Islet precursor cell (in vitro differentiated cells): ENCODE data around the gene AK4.
"Not testable (repeated sequence)": the region's sequence is repeated elsewhere in the genome, so short reads cannot be mapped to it uniquely, and the experiment has no call there.

Source experiments
- DNase-seq: peaks from one replicate; pipeline ENCODE4 v3.0.0-alpha.2; 2018

The AK4 gene

DNA sequence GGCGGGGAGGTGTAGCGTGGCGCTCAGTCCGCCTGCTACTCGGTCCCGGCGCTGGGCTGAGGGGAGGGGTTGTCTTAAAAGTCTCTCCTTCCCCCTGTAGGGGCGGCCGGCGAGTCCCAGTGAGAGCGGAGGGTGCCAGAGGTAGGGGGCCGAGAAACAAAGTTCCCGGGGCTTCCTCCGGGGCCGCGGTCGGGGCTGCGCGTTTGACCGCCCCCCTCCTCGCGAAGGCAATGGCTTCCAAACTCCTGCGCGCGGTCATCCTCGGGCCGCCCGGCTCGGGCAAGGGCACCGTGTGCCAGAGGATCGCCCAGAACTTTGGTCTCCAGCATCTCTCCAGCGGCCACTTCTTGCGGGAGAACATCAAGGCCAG lies at the start of gene AK4:
Gene AK4 (plus strand): TSS at position 26 of the 370 bp plus-strand sequence. CDS start 205 bp downstream, at position 231.
- DNase-seq: not testable (repeated sequence)

DNA sequence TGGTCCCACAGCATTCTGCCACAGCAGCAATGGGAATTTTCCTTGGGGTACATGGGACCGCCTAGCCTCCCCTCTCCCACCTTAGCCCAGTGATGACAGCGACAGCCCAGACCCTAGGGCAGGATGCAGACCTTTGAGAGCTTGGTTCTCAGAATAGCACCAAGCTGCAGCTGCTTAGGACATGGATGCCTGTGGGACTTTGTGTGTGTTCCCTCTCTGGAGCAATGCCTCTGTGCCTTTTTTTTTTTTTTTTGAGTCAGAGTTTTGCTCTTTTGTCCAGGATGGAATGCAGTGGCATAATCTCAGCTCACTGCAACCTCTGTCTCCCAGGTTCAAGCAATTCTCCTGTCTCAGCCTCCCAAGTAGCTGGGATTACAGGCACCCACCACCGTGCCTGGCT lies 44.2 kb upstream of the AK4 start:
- DNase-seq: no peak

DNA sequence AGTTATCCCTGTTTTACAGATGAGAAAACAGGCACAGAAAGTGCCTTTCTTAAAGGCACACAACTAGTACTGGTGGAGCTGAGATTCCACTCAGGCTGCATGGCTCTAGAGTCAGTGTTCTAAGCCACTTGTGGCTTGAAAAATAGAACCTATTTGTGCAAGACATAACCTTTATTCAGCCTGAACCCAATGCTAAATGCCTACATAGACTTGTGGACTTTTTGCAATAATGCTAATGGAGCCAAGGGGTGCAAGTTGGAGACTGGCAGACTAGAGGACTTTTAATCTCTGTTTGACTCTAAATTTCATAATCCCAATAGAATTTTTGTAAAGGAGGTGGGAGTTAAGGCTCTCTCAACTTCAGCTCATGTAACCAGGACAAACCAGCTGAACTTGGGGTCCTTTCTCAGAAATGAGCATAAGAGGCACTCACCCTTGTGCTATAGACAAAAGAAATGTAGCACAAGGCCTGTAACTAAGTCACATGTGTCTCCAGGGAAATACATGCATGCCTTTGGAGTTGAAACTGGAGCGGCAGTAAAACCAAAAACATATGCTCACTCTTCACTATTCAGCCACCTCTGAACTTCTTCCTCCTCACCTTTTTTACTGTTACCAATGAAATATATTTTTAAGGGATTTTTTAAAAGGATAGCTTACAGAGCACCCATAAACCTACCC lies 43.0 kb upstream of the AK4 start:
- DNase-seq: no peak

DNA sequence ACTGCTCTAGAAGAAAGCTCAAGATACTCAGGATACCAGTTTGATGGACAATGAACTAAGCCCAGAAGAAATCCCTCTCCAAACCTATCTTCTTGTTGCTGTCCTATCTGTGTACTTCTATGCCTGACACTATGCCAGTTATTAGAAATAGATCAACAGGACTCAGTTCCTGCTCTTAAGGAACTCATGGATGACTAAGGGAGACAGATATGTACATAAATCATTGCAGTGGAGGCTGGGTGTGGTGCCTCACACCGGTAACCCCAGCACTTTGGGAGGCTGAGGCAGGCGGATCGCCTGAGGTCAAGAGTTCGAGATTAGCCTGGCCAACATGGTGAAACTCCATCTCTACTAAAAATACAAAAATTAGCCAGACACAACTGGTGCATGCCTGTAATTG lies 42.4 kb upstream of the AK4 start:
- no peak for DNase-seq

DNA sequence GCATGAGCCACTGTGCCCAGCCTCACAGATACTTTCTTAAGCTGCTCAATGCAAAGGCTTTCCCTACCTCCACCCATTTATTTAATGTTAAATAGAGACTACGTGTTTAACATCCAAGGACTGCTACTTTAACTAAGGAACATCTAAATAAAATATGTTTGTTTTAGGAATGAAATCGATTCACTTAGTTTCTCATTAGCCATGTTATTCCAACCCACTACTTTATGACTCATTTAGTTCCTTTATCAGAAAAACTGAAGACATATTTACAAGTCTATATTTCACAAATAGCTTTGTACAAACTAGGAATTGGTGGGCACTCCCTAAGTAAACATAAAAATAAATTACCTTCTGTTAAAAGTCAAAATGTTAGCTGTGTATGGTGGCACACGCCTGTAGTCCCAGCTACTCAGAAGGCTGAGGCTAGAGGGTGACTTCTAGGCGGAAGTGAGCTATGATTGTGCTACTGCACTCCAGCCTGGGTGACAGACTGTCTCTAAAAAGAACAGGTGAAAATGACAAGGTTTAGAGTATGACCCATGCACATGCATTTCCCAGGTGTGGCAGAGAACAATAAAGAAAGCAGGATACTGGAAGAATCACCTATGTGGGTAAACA lies 39.9 kb upstream of the AK4 start:
- DNase-seq: no peak

DNA sequence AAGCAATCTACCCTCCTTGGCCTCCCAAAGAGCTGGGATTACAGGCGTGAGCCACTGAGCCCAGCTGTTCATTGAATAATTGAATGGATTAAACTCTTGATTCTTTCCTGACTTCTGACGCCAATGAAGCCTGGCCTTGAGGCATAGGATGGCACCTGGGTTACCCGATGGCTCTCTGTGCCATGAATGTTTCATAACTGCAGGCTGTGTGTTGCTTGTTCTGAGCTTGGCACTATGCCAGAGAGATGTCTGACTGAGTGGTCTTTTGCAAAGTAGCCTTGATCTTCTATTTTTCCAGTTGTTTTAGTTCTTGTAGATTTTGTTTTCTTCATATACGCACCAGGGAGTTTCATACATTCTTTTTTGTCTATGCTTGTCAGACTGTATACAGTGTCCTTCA lies 38.5 kb upstream of the AK4 start:
- DNase-seq: no peak

DNA sequence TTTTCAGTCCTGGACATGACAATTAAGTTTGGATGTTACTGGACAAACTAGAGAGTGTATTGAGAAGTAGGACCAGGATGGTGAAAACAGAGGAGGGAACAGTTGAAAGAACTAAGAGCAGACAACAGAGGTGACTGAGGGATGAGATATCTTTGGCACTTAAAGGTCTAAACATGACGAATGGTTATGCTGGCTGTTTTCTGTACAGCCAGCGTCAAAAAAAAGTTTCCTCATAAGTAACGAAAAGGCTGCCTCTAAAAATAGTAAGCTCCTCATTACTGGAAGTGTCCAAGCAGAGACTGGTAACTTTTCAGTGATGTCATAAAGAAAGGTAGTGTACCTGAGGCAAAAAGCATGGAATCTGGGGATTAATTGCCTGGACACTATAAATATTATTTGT lies 35.2 kb upstream of the AK4 start:
- DNase-seq: no peak

DNA sequence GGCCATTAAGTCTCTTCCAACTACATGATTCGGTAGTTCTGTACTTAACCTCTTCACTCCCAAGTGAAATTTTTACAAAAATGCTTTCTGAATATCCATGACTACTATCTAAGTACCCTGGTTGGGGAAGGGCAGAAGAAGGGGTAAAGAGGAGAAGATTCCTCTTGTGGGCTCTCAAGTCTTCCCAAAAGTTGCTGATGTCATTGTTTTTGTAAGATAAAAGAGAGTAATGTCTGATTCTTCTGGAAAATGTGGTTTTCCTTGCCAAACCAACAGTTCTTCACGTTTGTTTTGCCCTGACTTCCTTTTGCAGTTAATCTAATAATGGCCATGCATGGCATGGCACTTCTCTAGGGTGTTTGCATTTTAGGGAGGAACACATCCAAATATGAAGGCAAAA lies 34.7 kb upstream of the AK4 start:
- no peak for DNase-seq

DNA sequence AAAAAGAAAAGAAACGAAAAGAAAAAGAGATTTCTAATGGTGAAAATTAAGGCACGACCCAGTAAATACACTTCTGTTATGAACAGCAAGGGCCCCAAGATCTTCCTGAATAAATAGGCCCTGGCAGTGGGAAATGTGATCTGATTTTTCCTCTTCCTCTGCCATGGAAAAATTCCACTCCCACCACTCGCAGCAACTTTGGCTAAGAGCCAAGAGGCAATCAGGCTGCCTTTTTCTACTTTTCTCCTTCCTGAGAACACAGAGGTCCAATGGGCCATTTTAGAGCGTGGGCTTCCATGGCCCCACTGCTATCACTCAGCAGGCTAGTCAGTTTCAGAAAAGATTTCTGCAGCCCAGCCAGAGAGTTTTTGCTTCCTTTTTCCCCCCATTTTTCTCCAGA lies 33.7 kb upstream of the AK4 start:
- no peak for DNase-seq

DNA sequence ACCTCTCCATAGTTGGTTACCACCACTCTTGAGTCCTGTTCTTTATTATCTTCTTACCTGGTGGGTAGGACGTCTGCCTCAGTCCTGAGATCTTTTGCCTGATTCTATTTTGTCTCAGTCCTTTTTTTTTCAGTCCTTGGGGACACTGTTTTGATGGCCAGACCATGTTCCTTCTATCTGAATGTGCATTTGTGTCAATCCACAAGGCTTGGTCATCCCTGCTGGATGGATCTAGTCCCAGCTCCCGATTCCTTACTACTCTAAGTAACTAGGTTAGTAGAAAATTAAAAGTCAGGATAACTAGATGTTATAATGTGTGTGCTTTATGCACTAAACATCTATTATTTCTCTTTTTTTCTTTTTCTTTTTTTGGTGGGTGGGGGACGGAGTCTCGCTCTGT lies 28.1 kb upstream of the AK4 start:
- DNase-seq: peak; percentile 61

DNA sequence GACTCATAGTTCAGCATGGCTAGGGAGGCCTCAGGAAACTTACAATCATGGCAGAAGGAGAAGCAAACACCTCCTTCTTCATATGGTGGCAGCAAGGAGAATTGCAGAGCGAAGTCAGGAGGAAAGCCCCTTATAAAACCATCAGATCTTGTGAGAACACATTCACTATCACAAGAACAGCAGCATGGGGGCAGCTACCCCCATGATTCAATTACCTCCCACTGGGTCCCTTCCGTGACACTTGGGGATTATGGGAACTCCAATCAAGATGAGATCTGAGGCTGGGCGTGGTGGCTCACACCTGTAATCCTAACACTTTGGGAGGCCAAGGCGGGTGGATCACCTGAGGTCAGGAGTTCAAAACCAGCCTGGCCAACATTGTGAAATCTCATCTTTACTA lies 18.9 kb upstream of the AK4 start:
- DNase-seq: not testable (repeated sequence)

DNA sequence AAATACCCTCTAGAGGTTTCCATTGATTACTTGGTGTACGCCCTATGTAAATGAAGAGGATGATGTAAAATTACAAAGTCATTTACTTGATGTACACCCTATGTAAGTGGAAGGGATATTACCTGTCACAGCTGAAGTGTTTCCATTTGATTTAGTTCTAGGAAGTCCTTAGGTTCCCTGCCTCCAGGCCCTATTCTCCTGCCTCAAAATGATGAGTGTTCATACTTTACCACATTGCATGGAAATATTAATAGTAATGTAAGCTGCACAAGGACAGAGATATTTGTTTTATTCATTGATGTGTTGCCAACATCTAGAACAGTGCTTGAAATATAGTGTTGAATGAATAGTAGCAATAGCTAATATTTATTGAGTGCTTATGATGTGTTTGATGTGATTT lies 9.5 kb upstream of the AK4 start:
- DNase-seq: no peak

DNA sequence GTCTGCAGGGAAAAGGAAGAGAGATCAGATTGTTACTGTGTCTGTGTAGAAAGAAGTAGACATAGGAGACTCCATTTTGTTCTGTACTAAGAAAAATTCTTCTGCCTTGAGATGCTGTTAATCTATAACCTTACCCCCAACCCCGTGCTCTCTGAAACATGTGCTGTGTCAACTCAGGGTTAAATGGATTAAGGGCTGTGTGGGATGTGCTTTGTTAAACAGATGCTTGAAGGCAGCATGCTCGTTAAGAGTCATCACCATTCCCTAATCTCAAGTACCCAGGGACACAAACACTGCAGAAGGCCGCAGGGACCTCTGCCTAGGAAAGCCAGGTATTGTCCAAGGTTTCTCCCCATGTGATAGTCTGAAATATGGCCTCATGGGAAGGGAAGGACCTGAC lies 8.2 kb upstream of the AK4 start:
- not testable (repeated sequence) for DNase-seq

DNA sequence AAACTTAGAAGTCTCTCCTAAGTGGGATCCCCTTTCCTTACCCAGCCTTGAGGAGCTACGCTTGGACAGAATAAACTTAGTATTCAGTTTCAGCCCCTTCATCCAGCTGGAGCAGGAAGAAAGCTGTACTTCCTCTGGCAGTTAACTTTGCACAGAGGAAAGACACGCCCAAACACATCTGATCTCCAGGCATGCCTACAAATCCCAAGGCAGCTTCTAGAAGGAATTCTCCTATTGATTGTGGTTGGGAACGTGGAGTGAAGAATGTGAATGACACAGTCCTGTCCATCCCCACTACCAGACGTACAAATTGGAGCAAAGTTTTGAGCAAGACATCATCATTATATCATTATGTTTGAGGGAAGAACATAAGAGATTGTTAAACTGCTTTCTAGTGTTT lies 6.6 kb upstream of the AK4 start:
- peak; percentile 66 for DNase-seq

DNA sequence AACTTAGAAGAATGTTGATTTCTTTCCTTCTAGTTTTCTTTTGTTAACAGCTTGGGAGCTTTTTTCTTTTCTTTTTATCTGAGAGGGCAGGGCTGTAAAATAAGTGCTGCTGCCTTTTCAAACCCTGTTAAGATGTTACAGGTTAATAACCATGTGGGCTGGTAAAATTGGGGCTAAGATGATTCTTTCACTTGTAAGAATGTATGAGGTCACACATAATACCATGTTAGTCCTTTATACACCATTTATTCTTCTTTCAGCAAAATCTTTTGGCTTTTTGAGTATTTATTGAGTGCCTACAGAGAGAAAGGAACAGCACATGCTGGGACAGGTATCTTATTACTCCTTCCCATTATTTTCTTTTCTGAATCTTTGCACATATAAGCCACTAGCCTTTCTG lies 6.1 kb upstream of the AK4 start:
- no peak for DNase-seq

DNA sequence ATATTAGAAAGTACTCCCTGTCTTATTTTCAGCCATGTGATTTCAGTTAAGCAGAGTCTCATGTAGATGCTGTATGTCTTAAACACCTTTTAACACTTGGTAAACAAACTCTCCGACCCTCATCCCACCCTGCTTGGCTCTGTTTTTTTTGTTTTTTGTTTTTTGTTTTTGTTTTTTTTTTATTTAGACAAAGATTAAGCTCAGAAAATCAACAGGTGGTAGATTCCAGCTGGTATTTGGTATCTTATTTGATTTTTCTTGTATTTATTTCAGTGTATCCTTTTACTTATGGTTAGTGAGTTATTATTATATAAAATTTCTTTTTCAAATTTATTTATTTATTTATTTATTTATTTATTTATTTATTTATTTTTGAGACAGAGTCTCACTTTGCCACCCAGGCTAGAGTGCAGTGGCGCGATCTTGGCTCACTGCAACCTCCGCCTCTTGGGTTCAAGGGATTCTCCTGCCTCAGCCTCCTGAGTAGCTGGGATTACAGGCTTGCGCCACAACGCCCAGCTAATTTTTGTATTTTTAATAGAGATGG lies 4.8 kb upstream of the AK4 start:
- not testable (repeated sequence) for DNase-seq

DNA sequence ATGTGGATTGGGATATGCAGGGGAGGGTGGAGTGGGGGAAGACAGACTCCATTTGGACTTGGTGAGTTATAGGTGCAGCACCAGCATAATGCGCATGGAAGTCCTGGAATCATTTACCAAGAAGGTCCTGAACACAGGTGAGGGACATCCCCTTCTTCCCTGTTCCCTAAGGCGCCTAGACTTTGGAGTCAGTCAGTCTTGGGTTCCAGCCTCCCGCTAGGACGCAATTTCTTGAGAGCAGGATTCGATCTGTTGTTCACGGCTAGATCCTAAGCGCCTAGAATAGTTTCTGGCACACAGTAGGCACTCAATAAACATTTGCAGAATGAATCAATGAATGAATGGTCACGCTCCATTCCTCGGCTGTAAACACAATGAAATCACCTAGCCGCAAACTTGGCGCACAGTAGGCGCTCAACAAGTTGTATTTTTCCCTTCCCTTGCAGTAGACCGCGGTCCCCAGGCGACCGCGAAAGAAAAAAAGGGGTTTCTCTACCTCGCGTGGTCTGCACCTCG lies 1.0 kb upstream of the AK4 start:
- DNase-seq: no peak

DNA sequence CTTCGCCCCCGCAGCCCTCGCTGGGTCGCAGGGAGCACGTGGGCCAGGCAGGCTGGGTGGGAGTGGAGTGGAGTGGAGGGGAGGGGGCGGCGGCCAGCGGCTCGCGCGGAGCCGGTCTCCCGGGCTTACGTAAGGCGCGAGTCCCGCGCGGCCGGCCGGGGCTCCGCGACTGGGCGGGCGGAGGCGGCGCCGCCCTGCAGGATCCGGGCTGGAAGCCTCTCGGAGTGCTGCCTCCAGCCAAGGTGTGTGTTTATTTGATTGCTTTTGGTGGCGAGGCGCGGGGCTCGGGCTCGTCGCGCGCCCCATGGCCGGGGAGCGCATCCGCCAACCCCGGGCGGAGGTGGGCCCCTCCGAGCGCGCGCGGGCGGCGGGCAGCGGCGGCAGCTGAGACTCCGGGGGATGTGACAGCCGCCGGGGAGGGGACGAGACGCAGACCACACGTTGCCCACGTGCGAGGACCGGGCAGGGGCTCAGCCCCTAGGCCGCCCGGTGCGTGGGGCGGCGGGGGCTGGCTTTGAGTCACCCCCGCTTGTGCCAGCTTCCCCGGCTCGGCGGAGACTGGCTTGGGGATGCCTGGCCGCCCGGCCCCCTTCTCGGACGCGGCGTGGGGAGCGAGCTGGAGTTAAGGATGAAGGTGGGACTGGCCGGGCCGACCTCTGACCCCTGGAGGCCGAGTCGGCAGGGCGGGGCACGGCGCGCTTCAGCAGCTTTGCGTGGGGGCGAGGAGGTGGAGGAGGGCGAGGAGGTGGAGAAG lies 402 bp upstream of the AK4 start:
- DNase-seq: peak; percentile 74

DNA sequence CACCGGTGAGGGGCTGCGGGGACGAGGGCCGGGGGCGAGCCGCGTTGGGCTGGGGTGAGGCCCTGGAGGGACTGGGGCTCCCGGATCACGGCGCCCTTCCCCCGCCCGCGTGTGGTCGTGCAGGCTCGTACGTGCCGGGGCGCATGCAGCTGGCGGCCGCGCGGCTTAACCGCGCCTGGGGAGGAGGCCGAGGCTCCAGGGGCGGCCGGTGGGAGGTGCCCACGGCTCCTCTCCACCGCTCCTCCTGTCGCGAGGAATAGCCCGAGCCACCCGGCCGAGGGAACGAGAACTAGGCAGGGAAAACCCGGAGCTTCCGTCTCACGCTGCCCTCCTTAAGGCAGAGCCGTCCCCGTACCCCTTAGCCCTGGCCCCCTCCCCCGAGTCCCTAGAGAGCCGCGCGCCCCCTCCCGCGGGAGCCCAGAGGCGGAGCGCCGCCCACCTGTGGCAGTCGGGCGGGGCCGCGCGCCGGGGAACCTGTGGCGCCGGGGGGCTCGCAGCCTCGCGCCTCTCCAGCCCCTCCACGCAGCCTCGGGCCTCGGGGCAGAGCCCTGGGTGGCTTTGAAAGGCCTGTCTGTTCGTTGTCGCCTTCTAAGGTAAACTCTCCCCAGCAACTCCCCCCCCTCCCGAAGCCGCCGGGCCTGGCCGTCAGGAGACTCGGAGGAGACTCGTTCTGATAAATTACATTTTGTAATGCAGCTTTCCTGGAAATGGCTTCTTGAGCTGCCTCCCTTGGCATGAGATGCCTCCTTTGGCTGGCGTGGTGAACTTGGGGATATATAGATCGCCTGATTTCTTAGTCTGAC lies 746 bp downstream of the AK4 start:
- peak; percentile 80 for DNase-seq

DNA sequence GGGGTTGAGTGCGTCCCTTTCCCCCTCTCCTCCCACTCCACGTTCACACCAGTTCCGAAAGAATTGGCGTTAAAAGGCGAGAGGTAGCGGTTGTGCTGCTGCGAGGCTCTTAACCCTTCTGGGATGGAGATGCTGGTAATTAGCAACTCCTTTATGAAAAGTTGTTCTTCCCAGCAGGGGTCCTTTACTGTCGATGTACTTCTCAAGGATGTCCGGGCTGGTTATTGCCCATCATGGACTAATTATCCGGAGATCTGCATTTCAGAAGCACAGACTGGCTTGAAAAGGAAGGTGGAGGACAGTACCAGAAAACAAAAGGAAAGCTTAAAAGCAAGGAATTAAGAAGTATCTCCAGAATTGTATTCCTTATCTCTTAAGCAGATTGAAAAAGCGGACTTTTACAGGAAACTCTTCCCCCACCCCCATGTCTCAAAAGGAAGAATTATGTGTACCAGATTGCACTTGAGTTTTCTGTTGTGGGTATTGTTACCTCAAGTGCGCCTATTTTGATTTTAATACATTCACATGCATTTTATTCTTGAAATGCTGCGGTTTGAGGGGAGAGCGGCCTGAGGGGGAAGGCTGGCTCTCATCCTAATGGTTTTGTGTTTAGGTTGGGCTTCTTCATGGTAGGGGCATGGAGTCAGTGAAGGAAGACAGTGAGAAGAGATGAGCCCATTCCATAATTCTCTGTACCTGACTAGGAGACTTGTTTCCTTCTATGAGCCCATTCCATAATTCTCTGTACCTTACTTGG lies 1.5 kb downstream of the AK4 start:
- DNase-seq: no peak

DNA sequence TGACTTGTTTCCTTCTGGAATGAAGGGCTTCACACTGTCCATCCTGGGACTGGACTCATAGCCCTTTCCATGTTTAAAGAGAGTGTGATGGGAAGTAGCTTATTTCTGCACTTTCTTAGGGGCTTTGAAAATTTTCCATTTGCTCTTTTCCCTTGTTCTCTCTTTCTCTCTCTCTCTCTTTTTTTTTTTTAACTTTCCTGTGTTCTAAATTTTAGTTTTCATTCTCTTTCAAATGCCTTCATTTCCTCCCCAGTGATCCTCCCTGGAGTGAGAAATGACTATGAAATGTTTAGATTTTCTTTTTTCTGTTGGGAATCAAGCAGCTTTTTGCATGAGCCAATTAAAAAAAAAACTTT lies 2.1 kb downstream of the AK4 start:
- no peak for DNase-seq

DNA sequence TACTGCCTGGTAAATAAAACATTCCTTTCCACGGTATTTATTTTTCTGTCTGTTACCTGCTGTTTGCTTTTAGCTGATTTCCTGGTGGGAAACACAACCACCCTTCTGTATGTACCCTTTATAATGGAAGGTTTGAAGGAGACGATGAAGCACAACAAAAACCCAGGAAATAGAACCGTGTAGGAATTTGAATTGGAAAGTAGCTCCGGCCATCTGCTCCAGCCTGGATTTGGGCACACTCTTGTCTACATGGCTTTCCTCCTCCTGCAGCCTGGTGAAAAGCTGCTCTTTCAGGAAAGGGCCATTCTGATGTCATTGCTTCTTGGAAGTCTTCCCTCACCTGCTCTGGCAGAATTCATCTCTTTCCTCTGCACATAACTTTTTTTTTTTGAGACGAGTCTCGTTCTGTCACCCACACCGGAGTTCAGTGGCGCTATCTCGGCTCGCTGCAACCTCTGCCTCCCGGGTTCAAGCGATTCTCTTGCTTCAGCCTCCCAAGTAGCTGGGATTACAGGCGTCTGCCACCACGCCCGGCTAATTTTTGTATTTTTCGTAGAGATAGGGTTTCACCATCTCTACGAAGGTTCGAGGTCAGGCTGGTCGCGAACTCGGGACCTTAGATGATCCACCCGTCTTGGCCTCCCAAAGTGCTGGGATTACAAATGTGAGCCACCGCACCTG lies 2.7 kb downstream of the AK4 start:
- DNase-seq: no peak
